ENCODE data around the gene NDRG4. TPM values are rescaled to one million over a fixed set of nuclear protein-coding genes. Genes with fewer than 3 reads are reported as not detected.

Gene NDRG4
- polyA plus RNA-seq, 1 donor, result 17.4 TPM

DNA sequence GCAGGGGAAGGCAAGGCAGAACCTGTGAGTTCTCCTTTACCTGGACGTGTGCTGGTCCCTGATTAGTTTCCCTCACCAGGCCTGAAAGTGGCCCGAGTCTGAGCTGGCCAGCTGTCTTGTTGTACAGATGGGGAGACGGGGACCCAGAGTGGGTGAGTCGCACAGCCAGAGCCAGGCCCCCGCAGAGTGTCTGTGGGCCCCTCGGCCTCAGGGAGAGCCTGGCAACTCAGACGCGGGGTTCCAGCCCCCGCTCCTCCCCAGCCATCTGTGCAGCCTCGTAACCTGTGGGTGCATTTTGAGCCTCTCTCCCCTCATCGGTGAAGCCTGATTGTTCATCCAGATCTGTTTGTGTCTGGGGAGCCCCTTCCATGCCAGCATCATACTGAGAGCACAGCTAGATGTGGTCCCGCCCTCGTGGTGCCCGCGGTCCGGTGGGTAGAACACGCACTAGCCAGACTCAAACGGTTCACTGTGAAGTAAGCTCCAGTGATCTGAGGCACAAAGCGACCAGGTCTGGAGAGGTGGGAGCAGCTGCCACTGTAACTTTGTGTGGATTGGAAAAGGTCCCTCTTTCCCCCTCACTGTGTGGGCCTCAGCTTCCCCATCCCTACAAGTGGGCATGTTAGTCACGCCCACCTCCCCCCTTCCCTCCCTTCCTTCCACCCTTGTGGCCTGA, 6.0 kb upstream of the NDRG4 start:
- Histone ChIP-seq H3K9me3 (ENCODE audit: control insufficient read depth, low read depth, low read length) (no peaks in the 10 kb centered on the region), H3K4me3 (ENCODE audit: low read length) (no peak overlapping the region), H3K36me3 (ENCODE audit: control insufficient read depth, insufficient read depth, low read length) (no peaks in the 10 kb centered on the region), H3K27me3 (ENCODE audit: control insufficient read depth, insufficient read depth, low read length) (peaks cover 8% of the 10 kb centered on the region), H3K4me1 (ENCODE audit: control insufficient read depth, insufficient read depth, low read length) (peaks cover 6% of the 10 kb centered on the region), H3K27ac (ENCODE audit: low read length) (no peak overlapping the region)
- no CpG with 5 or more reads among the region's 20 CpGs for WGBS (ENCODE audit: insufficient coverage, low lambda C conversion rate)
- no peak for DNase-seq

DNA sequence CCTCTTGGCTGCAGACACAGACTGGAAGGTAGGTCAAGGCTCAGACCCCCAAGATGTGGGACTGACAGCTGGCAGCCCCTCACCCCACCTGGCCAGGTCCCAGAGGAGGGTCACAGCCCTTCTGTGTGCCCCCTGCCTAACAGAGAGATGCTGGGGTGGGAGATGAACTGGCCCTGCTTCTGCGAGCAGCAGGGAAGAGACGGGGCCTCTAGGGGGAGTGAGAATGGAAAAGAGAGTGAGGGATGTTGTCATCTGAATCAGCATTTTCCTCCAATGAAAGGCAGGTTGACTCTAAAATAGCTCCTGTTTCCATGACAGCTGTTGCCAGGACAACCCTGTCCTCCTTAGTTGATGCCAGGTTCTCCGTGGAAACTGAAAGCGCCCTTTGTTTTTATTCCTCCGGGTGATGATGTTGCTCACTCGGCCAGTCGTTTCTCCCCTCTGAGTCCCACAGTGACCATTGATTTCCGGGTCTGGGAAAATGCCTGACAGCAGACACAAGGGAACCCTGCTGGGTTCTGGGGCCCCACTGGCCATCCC, 4.9 kb upstream of the NDRG4 start:
- peaks cover 18% of the 10 kb centered on the region for H3K27me3 ChIP-seq (ENCODE audit: control insufficient read depth, insufficient read depth, low read length)
- no CpG with 5 or more reads among the region's 8 CpGs for WGBS (ENCODE audit: insufficient coverage, low lambda C conversion rate)
- DNase-seq, result peak; percentile 84 to 88
- no peaks in the 10 kb centered on the region for H3K36me3 ChIP-seq (ENCODE audit: control insufficient read depth, insufficient read depth, low read length)
- peak overlapping the region; percentile 66 for H3K27ac ChIP-seq (ENCODE audit: low read length)
- H3K4me1 ChIP-seq (ENCODE audit: control insufficient read depth, insufficient read depth, low read length), result peaks cover 11% of the 10 kb centered on the region
- H3K4me3 ChIP-seq (ENCODE audit: low read length), result no peak overlapping the region
- no peaks in the 10 kb centered on the region for H3K9me3 ChIP-seq (ENCODE audit: control insufficient read depth, low read depth, low read length)

DNA sequence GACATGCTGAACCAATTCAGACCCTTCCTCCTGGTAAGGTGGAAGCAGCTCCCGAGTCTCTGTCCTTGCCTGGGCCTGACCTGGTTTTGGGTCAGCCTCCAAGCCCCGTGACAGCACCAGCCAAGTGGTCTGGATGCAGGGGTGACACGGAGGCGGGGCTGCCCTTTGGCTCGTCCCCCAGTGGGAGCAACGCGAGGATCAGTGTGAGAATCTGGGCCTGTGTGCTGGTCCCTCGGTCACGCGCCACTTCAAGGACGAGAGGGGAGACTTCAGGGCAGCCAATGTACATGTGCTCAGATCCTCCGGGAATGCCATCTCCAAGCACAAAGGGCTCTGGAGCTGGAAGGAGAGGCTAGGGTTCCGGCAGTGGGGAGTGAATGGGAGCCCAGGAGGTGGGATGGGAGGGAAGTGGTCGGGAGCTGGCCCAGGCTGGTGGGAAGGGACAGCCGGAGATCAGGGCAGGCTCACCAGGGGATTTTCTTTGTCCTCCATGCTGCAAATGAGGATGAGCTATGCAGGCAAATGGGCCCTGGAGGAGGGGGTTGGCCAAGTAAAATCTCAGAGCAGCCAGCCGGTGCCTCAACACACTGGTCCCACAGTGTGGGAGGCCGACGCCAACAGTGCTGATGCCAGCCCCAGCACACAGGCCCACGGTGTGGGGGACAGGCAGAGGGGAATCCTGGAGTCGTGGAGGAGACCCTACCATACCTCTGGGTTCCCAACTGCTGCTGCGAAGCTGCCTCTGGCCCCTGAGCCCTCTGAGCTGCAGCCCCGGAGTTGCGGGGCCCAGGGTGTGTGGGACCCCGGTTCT, 4.2 kb upstream of the NDRG4 start:
- Histone ChIP-seq H3K27ac (ENCODE audit: low read length) (peak overlapping the region; percentile 66), H3K36me3 (ENCODE audit: control insufficient read depth, insufficient read depth, low read length) (no peaks in the 10 kb centered on the region), H3K4me3 (ENCODE audit: low read length) (no peak overlapping the region), H3K27me3 (ENCODE audit: control insufficient read depth, insufficient read depth, low read length) (peaks cover 24% of the 10 kb centered on the region), H3K9me3 (ENCODE audit: control insufficient read depth, low read depth, low read length) (no peaks in the 10 kb centered on the region), H3K4me1 (ENCODE audit: control insufficient read depth, insufficient read depth, low read length) (peaks cover 16% of the 10 kb centered on the region)
- no CpG with 5 or more reads among the region's 24 CpGs for WGBS (ENCODE audit: insufficient coverage, low lambda C conversion rate)
- no peak for DNase-seq

DNA sequence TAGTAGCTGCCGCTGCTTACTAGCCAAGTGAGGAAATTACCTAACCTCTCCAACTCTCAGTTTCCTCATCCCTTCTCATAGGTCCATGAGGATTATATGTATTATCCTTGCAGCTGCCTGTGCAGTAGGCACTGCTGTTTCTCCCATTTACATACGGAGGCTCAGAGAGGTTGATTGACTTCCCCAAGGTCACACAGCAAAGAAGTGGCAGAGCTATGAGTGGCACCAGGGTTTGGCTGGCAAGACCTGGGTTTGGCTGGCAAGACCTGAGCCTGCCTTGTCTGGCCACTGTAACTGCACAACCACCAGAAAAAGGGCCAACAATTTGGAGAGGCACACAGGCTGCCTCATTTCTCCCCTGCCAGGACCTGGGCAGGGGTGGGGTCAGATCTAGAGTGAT, 2.5 kb upstream of the NDRG4 start:
- Histone ChIP-seq H3K27ac (ENCODE audit: low read length) (no peak overlapping the region), H3K9me3 (ENCODE audit: control insufficient read depth, low read depth, low read length) (no peaks in the 10 kb centered on the region), H3K4me1 (ENCODE audit: control insufficient read depth, insufficient read depth, low read length) (peaks cover 25% of the 10 kb centered on the region), H3K27me3 (ENCODE audit: control insufficient read depth, insufficient read depth, low read length) (peaks cover 42% of the 10 kb centered on the region), H3K36me3 (ENCODE audit: control insufficient read depth, insufficient read depth, low read length) (no peaks in the 10 kb centered on the region), H3K4me3 (ENCODE audit: low read length) (no peak overlapping the region)
- no CpG with 5 or more reads among the region's 2 CpGs for WGBS (ENCODE audit: insufficient coverage, low lambda C conversion rate)
- no peak for DNase-seq

DNA sequence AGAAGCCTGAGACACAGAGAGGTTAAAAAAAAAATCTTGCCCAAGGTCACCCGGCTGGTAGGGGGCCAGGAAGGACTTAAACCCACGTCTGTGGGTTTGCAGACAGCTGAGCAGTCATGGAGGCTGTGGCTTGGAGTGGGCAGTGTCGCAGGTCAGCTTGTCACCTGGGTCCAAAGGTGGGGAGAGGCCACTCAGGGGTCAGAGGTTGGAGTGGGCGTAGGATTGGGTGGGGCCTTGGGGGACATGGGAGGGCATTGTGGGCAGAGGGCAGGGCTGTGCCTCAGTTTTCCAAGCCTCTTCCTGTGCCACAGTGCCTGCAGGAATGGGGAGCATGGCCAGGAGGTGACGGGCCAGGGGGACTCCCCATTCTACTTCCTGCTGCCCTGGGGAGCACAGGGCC, 2.0 kb upstream of the NDRG4 start:
- H3K9me3 ChIP-seq (ENCODE audit: control insufficient read depth, low read depth, low read length), result no peaks in the 10 kb centered on the region
- H3K27me3 ChIP-seq (ENCODE audit: control insufficient read depth, insufficient read depth, low read length), result peaks cover 46% of the 10 kb centered on the region
- no peaks in the 10 kb centered on the region for H3K36me3 ChIP-seq (ENCODE audit: control insufficient read depth, insufficient read depth, low read length)
- H3K4me3 ChIP-seq (ENCODE audit: low read length), result no peak overlapping the region
- no peak overlapping the region for H3K27ac ChIP-seq (ENCODE audit: low read length)
- DNase-seq, result no peak
- H3K4me1 ChIP-seq (ENCODE audit: control insufficient read depth, insufficient read depth, low read length), result peaks cover 25% of the 10 kb centered on the region
- WGBS (ENCODE audit: insufficient coverage, low lambda C conversion rate), result no CpG with 5 or more reads among the region's 5 CpGs

GRCh38 chr16:58498341-58499091, 1.4 kb upstream of the NDRG4 start:
- no CpG with 5 or more reads among the region's 9 CpGs for WGBS (ENCODE audit: insufficient coverage, low lambda C conversion rate)
- no peak overlapping the region for H3K4me3 ChIP-seq (ENCODE audit: low read length)
- H3K36me3 ChIP-seq (ENCODE audit: control insufficient read depth, insufficient read depth, low read length), result no peaks in the 10 kb centered on the region
- no peaks in the 10 kb centered on the region for H3K9me3 ChIP-seq (ENCODE audit: control insufficient read depth, low read depth, low read length)
- DNase-seq, result no peak
- H3K27ac ChIP-seq (ENCODE audit: low read length), result no peak overlapping the region
- H3K4me1 ChIP-seq (ENCODE audit: control insufficient read depth, insufficient read depth, low read length), result peaks cover 25% of the 10 kb centered on the region
- peaks cover 51% of the 10 kb centered on the region for H3K27me3 ChIP-seq (ENCODE audit: control insufficient read depth, insufficient read depth, low read length)

DNA sequence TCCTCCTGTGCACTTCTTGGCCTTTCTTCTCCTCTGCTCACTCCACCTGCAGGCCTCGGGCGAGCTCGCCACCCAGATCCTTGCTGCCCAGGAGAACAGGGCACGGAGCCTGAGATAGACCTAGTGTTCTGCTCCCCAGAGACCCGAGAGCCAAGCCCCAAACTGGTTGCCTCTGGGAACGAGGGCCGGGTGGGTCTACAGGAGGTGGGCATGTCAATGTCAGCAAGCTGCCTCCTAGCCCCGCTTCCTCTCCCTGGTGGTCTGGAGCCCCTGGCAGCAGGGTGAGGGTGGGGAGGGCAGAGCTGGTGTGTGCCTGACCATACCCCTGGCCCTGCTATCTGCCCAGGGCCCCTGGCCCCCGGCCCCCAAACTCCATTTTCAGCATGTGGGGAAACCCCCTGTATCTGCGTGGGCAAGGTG, 841 bp upstream of the NDRG4 start:
- no CpG with 5 or more reads among the region's 10 CpGs for WGBS (ENCODE audit: insufficient coverage, low lambda C conversion rate)
- no peaks in the 10 kb centered on the region for H3K36me3 ChIP-seq (ENCODE audit: control insufficient read depth, insufficient read depth, low read length)
- no peak overlapping the region for H3K27ac ChIP-seq (ENCODE audit: low read length)
- no peaks in the 10 kb centered on the region for H3K9me3 ChIP-seq (ENCODE audit: control insufficient read depth, low read depth, low read length)
- H3K4me3 ChIP-seq (ENCODE audit: low read length), result no peak overlapping the region
- H3K27me3 ChIP-seq (ENCODE audit: control insufficient read depth, insufficient read depth, low read length), result peaks cover 51% of the 10 kb centered on the region
- DNase-seq, result no peak
- peaks cover 25% of the 10 kb centered on the region for H3K4me1 ChIP-seq (ENCODE audit: control insufficient read depth, insufficient read depth, low read length)

DNA sequence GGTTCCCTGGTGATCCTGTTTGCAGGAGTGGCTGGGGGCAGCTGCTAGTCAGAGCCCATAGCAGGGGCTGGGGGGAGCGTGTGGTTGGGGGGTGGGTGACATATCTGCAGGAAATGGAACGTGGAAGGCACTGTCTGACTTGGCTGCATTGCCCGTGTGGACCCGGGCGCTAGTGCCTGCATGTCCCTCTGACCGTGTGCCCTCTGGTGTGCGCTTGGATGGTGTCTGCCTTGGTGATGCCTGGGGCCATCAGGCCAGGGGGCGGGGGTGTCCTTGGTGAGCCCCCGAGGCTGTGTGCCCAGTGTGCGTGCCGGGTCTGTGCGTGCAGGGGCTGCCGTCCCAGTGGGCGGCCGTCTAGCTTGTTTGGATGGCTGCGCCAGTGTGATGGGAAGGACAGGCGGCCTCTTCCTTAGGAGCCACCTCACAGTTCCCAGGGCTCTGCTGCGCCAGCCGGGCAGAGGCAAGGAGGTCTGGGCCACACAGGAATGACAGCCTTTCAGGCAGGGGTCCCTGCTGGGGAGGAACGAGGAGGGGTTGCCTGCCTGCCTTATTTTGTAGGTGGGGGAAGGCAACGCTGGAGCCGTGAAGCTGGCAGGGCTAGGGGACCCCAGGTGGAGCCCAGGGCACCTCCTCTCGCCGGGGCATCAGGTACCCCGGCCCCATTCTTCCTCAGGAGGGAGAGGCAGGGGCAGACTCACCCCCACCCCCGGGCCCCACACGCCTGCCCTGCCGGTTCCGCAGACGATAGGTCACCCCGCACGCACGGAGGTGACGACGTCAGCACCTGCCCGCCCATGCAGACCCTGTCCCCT, 693 bp downstream of the NDRG4 start:
- Histone ChIP-seq H3K27me3 (ENCODE audit: control insufficient read depth, insufficient read depth, low read length) (peaks cover 46% of the 10 kb centered on the region), H3K36me3 (ENCODE audit: control insufficient read depth, insufficient read depth, low read length) (no peaks in the 10 kb centered on the region), H3K4me1 (ENCODE audit: control insufficient read depth, insufficient read depth, low read length) (peaks cover 22% of the 10 kb centered on the region), H3K9me3 (ENCODE audit: control insufficient read depth, low read depth, low read length) (no peaks in the 10 kb centered on the region), H3K4me3 (ENCODE audit: low read length) (peak overlapping the region; percentile 31), H3K27ac (ENCODE audit: low read length) (peak overlapping the region; percentile 38)
- WGBS (ENCODE audit: insufficient coverage, low lambda C conversion rate), result no CpG with 5 or more reads among the region's 36 CpGs
- no peak for DNase-seq

- WGBS (ENCODE audit: insufficient coverage, low lambda C conversion rate), result no CpG with 5 or more reads among the region's 42 CpGs
- H3K36me3 ChIP-seq (ENCODE audit: control insufficient read depth, insufficient read depth, low read length), result no peaks in the 10 kb centered on the region
- no peak overlapping the region for H3K27ac ChIP-seq (ENCODE audit: low read length)
- peak overlapping the region; percentile 31 for H3K4me3 ChIP-seq (ENCODE audit: low read length)
- peak; percentile 49 to 62 for DNase-seq
- H3K27me3 ChIP-seq (ENCODE audit: control insufficient read depth, insufficient read depth, low read length), result peaks cover 46% of the 10 kb centered on the region
- peaks cover 19% of the 10 kb centered on the region for H3K4me1 ChIP-seq (ENCODE audit: control insufficient read depth, insufficient read depth, low read length)
- H3K9me3 ChIP-seq (ENCODE audit: control insufficient read depth, low read depth, low read length), result no peaks in the 10 kb centered on the region
Measured at GRCh38 chr16:58501242-58502131, 1.5 kb downstream of the NDRG4 start.
